ENCODE measurements around the gene DMXL1.

GRCh38 chr5:119161430-119161829 is 90.5 kb downstream of the DMXL1 start:
- TF ChIP-seq ZSCAN18 (tag by site-specific recombination; IDR thresholded peaks at IDR 0.05) (no peak), ZNF777 (tag by site-specific recombination; IDR thresholded peaks at IDR 0.05; ENCODE audit: borderline replicate concordance) (no peak), ZNF843 (tag by site-specific recombination; IDR thresholded peaks at IDR 0.05) (no peak), CTCF (tag by site-specific recombination; IDR thresholded peaks at IDR 0.05) (no peak), ZNF169 (tag by site-specific recombination; IDR thresholded peaks at IDR 0.05) (no peak), ZNF529 (tag by site-specific recombination; IDR thresholded peaks at IDR 0.05; ENCODE audit: insufficient replicate concordance) (no peak), ZBTB1 (tag by site-specific recombination; IDR thresholded peaks at IDR 0.05) (no peak)

Measured in HEK293 (cell line).